Progenitor cell of endocrine pancreas (in vitro differentiated cells): Measurements from ENCODE around the gene OTOP1. TPM values are rescaled to one million over a fixed set of nuclear protein-coding genes. Genes with fewer than 3 reads are reported as not detected.
"Not testable (repeated sequence)": the region's sequence is repeated elsewhere in the genome, so short reads cannot be mapped to it uniquely, and the experiment has no call there.

Experiments
- DNase-seq: peaks from one replicate; pipeline ENCODE4 v3.0.0; 2021; ENCODE audit warnings: low spot score; ENCODE audit not compliant: unreplicated experiment
- H3K27ac Mint-ChIP-seq: 2 replicates; pipeline ENCODE4 v1.8.0; 2021; ENCODE audit warnings: mild to moderate bottlenecking, moderate library complexity, mixed read lengths
- H3K27me3 Mint-ChIP-seq: 2 replicates; pipeline ENCODE4 v1.8.0; 2021; ENCODE audit warnings: mixed read lengths
- H3K36me3 Mint-ChIP-seq: 2 replicates; pipeline ENCODE4 v1.8.0; 2022; ENCODE audit warnings: mixed read lengths; ENCODE audit not compliant: insufficient read depth
- H3K4me1 Mint-ChIP-seq: 2 replicates; pipeline ENCODE4 v1.8.0; 2021; ENCODE audit warnings: low read depth, mixed read lengths
- H3K4me3 Mint-ChIP-seq: 2 replicates; pipeline ENCODE4 v1.8.0; 2021; ENCODE audit warnings: low read depth, mild to moderate bottlenecking, moderate library complexity, mixed read lengths
- H3K9me3 Mint-ChIP-seq: 2 replicates; pipeline ENCODE4 v1.8.0; 2021; ENCODE audit warnings: low read depth, mixed read lengths
- total RNA-seq: library from RNA; stranded (reverse); gene quantifications from 2 replicates; pipeline ENCODE4 v1.2.1, GENCODE V29; 2021
- TF ChIP-seq, protein P1 (sequence below): fragments of 200-600 bp; sonication (generic); IDR thresholded peaks from one replicate; pipeline ENCODE4 v1.5.0; 2021; ENCODE audit warnings: antibody characterized with exemption, mild to moderate bottlenecking; ENCODE audit not compliant: unreplicated experiment

Gene OTOP1
- total RNA-seq, 1 donor from 2014 or later = not detected

GRCh38 chr4:4269331-4269731 is 42.6 kb upstream of the OTOP1 start:
- Mint-ChIP-seq H3K9me3 (peaks cover 3% of the 10 kb centered on the region), H3K36me3 (peaks cover 25% of the 10 kb centered on the region), H3K27me3 (no peaks in the 10 kb centered on the region), H3K4me3 (no peak overlapping the region), H3K27ac (no peak overlapping the region), H3K4me1 (no peaks in the 10 kb centered on the region)
- no peak for DNase-seq
- TF ChIP-seq, protein P1, sequence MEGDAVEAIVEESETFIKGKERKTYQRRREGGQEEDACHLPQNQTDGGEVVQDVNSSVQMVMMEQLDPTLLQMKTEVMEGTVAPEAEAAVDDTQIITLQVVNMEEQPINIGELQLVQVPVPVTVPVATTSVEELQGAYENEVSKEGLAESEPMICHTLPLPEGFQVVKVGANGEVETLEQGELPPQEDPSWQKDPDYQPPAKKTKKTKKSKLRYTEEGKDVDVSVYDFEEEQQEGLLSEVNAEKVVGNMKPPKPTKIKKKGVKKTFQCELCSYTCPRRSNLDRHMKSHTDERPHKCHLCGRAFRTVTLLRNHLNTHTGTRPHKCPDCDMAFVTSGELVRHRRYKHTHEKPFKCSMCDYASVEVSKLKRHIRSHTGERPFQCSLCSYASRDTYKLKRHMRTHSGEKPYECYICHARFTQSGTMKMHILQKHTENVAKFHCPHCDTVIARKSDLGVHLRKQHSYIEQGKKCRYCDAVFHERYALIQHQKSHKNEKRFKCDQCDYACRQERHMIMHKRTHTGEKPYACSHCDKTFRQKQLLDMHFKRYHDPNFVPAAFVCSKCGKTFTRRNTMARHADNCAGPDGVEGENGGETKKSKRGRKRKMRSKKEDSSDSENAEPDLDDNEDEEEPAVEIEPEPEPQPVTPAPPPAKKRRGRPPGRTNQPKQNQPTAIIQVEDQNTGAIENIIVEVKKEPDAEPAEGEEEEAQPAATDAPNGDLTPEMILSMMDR = no peak

DNA sequence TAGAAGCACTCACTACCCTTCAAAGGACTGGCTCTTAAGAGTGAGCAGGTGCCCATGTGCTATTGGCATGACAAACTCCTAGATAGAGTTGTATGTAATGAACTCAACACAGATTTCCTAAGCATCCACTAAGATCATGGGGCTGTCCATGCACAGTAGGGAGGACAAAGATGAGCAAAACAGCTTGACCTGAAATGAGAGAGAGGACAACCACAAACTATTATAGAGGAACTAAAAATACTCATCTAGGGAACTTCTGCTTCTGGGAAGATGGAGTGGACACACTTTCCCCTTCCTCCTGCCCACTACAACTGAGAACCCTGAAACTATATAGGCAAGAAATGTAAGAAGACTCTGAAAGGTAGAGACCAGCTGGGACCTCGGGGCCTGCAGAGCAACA is 42.0 kb upstream of the OTOP1 start:
- H3K27ac Mint-ChIP-seq = no peak overlapping the region
- DNase-seq = no peak
- H3K36me3 Mint-ChIP-seq = peaks cover 23% of the 10 kb centered on the region
- H3K27me3 Mint-ChIP-seq = no peaks in the 10 kb centered on the region
- TF ChIP-seq, protein P1 = no peak
- H3K9me3 Mint-ChIP-seq = peaks cover 3% of the 10 kb centered on the region
- H3K4me3 Mint-ChIP-seq = no peak overlapping the region
- no peaks in the 10 kb centered on the region for H3K4me1 Mint-ChIP-seq

GRCh38 chr4:4267981-4268380 is 41.3 kb upstream of the OTOP1 start:
- Mint-ChIP-seq H3K9me3 (peaks cover 3% of the 10 kb centered on the region), H3K4me1 (peaks cover 4% of the 10 kb centered on the region), H3K27ac (no peak overlapping the region), H3K4me3 (no peak overlapping the region), H3K27me3 (no peaks in the 10 kb centered on the region), H3K36me3 (peaks cover 21% of the 10 kb centered on the region)
- no peak for DNase-seq
- TF ChIP-seq, protein P1 = no peak

DNA sequence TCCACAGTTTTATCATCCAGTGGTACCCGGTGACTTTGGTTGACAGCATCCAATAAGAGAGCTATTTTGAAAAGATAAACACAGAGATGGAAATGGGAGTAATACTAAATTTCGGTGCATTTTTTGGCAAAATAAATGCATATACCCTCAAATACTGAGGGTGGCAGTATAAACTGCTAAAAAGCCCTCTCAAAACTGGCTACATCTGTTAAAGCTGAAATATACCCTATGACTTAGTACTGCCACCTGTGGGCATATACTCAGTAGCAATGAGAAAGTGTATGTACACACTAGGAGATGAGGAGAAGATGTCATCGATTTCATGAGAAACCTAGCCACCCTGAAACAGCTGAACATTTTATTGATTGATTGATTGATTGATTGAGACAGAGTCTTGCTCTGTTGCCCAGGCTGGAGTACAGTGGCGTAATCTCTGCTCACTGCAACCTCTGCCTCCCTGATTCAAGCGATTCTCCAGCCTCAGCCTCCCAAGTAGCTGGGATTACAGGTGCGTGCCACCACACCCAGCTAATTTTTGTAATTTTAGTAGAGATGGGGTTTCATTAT is 33.5 kb upstream of the OTOP1 start:
- H3K4me1 Mint-ChIP-seq = peaks cover 27% of the 10 kb centered on the region
- no peaks in the 10 kb centered on the region for H3K9me3 Mint-ChIP-seq
- H3K27me3 Mint-ChIP-seq = no peaks in the 10 kb centered on the region
- peak overlapping the region; percentile 93 for H3K27ac Mint-ChIP-seq
- no peaks in the 10 kb centered on the region for H3K36me3 Mint-ChIP-seq
- TF ChIP-seq, protein P1 = peak; percentile 38
- no peak overlapping the region for H3K4me3 Mint-ChIP-seq
- no peak for DNase-seq

- peak overlapping the region; percentile 2 for H3K4me3 Mint-ChIP-seq
Observed at GRCh38 chr4:4259484-4260100, 32.9 kb upstream of the OTOP1 start.

GRCh38 chr4:4257705-4258104 is 31.0 kb upstream of the OTOP1 start:
- H3K36me3 Mint-ChIP-seq, H3K4me3 Mint-ChIP-seq, DNase-seq, H3K27me3 Mint-ChIP-seq, H3K9me3 Mint-ChIP-seq, H3K27ac Mint-ChIP-seq: not testable (repeated sequence)
- peaks cover 34% of the 10 kb centered on the region for H3K4me1 Mint-ChIP-seq

More at GRCh38 chr4:4259484-4260100, 32.9 kb upstream of the OTOP1 start:
- H3K36me3 Mint-ChIP-seq = no peaks in the 10 kb centered on the region
- H3K9me3 Mint-ChIP-seq = no peaks in the 10 kb centered on the region
- peak; percentile 25 for DNase-seq
- H3K4me1 Mint-ChIP-seq = peaks cover 32% of the 10 kb centered on the region
- no peaks in the 10 kb centered on the region for H3K27me3 Mint-ChIP-seq
- peak overlapping the region; percentile 93 for H3K27ac Mint-ChIP-seq
- TF ChIP-seq, protein P1 = no peak
